ENCODE results near the gene YKT6. TPM values are rescaled to one million over a fixed set of nuclear protein-coding genes. Genes with fewer than 3 reads are reported as not detected.

Gene YKT6
- total and polyA plus RNA-seq, 2 experiments from 2014 or later = 33.5 to 114 TPM

- no peak for TF ChIP-seq NANOG (IDR thresholded peaks at IDR 0.05; ENCODE audit: borderline replicate concordance)
- no peak for TF ChIP-seq ZNF331 (CRISPR knock-in tag; IDR thresholded peaks at IDR 0.05; ENCODE audit: low read depth)
- TF ChIP-seq, protein P1, sequence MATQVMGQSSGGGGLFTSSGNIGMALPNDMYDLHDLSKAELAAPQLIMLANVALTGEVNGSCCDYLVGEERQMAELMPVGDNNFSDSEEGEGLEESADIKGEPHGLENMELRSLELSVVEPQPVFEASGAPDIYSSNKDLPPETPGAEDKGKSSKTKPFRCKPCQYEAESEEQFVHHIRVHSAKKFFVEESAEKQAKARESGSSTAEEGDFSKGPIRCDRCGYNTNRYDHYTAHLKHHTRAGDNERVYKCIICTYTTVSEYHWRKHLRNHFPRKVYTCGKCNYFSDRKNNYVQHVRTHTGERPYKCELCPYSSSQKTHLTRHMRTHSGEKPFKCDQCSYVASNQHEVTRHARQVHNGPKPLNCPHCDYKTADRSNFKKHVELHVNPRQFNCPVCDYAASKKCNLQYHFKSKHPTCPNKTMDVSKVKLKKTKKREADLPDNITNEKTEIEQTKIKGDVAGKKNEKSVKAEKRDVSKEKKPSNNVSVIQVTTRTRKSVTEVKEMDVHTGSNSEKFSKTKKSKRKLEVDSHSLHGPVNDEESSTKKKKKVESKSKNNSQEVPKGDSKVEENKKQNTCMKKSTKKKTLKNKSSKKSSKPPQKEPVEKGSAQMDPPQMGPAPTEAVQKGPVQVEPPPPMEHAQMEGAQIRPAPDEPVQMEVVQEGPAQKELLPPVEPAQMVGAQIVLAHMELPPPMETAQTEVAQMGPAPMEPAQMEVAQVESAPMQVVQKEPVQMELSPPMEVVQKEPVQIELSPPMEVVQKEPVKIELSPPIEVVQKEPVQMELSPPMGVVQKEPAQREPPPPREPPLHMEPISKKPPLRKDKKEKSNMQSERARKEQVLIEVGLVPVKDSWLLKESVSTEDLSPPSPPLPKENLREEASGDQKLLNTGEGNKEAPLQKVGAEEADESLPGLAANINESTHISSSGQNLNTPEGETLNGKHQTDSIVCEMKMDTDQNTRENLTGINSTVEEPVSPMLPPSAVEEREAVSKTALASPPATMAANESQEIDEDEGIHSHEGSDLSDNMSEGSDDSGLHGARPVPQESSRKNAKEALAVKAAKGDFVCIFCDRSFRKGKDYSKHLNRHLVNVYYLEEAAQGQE (IDR thresholded peaks at IDR 0.05; ENCODE audit: unreplicated experiment) = no peak
- TF ChIP-seq ZNF462 (CRISPR knock-in tag; IDR thresholded peaks at IDR 0.05) = no peak
- TF ChIP-seq EZH2 (IDR thresholded peaks at IDR 0.05; ENCODE audit: low read depth, unreplicated experiment) = no peak
- no peak for TF ChIP-seq EZH2phosphoT487 (IDR thresholded peaks at IDR 0.05; ENCODE audit: unreplicated experiment)
- no peak for TF ChIP-seq CREB1 (CRISPR knock-in tag; IDR thresholded peaks at IDR 0.05; ENCODE audit: low read depth)
- TF ChIP-seq ZNF114 (CRISPR knock-in tag; IDR thresholded peaks at IDR 0.05) = no peak
- TF ChIP-seq, protein P2, sequence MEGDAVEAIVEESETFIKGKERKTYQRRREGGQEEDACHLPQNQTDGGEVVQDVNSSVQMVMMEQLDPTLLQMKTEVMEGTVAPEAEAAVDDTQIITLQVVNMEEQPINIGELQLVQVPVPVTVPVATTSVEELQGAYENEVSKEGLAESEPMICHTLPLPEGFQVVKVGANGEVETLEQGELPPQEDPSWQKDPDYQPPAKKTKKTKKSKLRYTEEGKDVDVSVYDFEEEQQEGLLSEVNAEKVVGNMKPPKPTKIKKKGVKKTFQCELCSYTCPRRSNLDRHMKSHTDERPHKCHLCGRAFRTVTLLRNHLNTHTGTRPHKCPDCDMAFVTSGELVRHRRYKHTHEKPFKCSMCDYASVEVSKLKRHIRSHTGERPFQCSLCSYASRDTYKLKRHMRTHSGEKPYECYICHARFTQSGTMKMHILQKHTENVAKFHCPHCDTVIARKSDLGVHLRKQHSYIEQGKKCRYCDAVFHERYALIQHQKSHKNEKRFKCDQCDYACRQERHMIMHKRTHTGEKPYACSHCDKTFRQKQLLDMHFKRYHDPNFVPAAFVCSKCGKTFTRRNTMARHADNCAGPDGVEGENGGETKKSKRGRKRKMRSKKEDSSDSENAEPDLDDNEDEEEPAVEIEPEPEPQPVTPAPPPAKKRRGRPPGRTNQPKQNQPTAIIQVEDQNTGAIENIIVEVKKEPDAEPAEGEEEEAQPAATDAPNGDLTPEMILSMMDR (conservative IDR thresholded peaks at IDR 0.05; ENCODE audit: low read depth in 2 of 2) = no peak
- TF ChIP-seq JUNB (IDR thresholded peaks at IDR 0.05; ENCODE audit: unreplicated experiment) = no peak
- no peak for TF ChIP-seq POLR2AphosphoS5 (IDR thresholded peaks at IDR 0.05; ENCODE audit: low read depth)
- TF ChIP-seq STAT1 (IDR thresholded peaks at IDR 0.05; ENCODE audit: unreplicated experiment) = no peak
- TF ChIP-seq ETS1 (IDR thresholded peaks at IDR 0.05) = no peak
- Mint-ChIP-seq H3K9me3 (no peaks in the 10 kb centered on the region), H3K4me3 (no peak overlapping the region), H3K36me3 (ENCODE audit: low read depth) (no peaks in the 10 kb centered on the region), H3K4me1 (peaks cover 10% of the 10 kb centered on the region; the same call in 2 of the 3 replicates), H3K27ac (no peak overlapping the region), H3K27me3 (ENCODE audit: insufficient read depth, low read depth, poor library complexity) (peaks cover 8% of the 10 kb centered on the region)
- H3K4me3 ChIP-seq = no peak overlapping the region
- no peaks in the 10 kb centered on the region for H3K4me1 ChIP-seq (ENCODE audit: insufficient read depth)
- no peaks in the 10 kb centered on the region for H3K36me3 ChIP-seq (ENCODE audit: insufficient read depth)
- no peak overlapping the region for H2AFZ ChIP-seq
- 0 out of 2 replicates have a peak, but pooled peaks cover 4% of the 10 kb centered on the region for H3K9me2 ChIP-seq (ENCODE audit: insufficient read depth)
- DNase-seq (ENCODE audit: low spot score) (no peak), ATAC-seq (no peak)
- H3F3A ChIP-seq (replicated peaks; ENCODE audit: low read depth) = no peaks in the 10 kb centered on the region
- H3K27me3 ChIP-seq (ENCODE audit: insufficient read depth) = no peaks in the 10 kb centered on the region
- H3K79me2 ChIP-seq (replicated peaks; ENCODE audit: insufficient read depth) = no peaks in the 10 kb centered on the region
- no peaks in the 10 kb centered on the region for H4K20me1 ChIP-seq (replicated peaks; ENCODE audit: insufficient read depth)
- no peak overlapping the region for H3K27ac ChIP-seq (ENCODE audit: low read depth)
- no peak overlapping the region for H3K4me2 ChIP-seq
These were observed 24.3 kb upstream of the YKT6 start for GRCh38 chr7:44176486-44176885.
